H1 (cell line): ENCODE measurements around the gene PLPPR1. TPM values are rescaled to one million over a fixed set of nuclear protein-coding genes. Genes with fewer than 3 reads are reported as not detected.

Source experiments
- CTCF ChIA-PET: fragments of 300-600 bp; sonication (Branson Sonifier 250); formaldehyde crosslinking; loops from one replicate; lab custom pipeline; 2021; ENCODE audit not compliant: partially characterized antibody; lab: Charles Lee
- POLR2A ChIA-PET: fragments of 300-600 bp; sonication (Branson Sonifier 250); formaldehyde crosslinking; loops from one replicate; lab custom pipeline; 2021; ENCODE audit warnings: inconsistent platforms; ENCODE audit not compliant: partially characterized antibody; lab: Charles Lee
- DNase-seq, 2 experiments: peaks; one replicate each; pipeline versions ENCODE4 v3.0.0 to v3.0.0-alpha.2; 2010 to 2022; ENCODE audit warnings: low spot score in 2 of 2, low read depth in 1 of 2, mixed read lengths in 1 of 2
- FAIRE-seq: peaks from 2 replicates; lab custom pipeline; 2011; peaks lifted over from hg19 to GRCh38; lab: Jason Lieb, UNC
- H2AFZ ChIP-seq: 2 replicates; pipeline ENCODE4 v1.8.1; 2012; ENCODE audit warnings: low read length, inconsistent platforms
- H2AK5ac ChIP-seq: 2 replicates; pipeline ENCODE4 v1.6.1; 2013; ENCODE audit warnings: low read depth, low read length
- H2BK120ac ChIP-seq: replicated peaks from 2 replicates; pipeline ENCODE3; 2013; ENCODE audit warnings: low read depth, low read length, inconsistent platforms
- H2BK12ac ChIP-seq: 2 replicates; pipeline ENCODE4 v1.6.1; 2013; ENCODE audit warnings: low read depth, low read length
- H2BK15ac ChIP-seq: 2 replicates; pipeline ENCODE4 v1.6.1; 2013; ENCODE audit warnings: low read length
- H2BK20ac ChIP-seq: 2 replicates; pipeline ENCODE4 v1.6.1; 2013; ENCODE audit warnings: low read length
- H2BK5ac ChIP-seq: 2 replicates; pipeline ENCODE4 v1.6.1; 2013; ENCODE audit warnings: low read depth, low read length
- H3K14ac ChIP-seq: 2 replicates; pipeline ENCODE4 v1.6.1; 2013; ENCODE audit warnings: inconsistent platforms; ENCODE audit not compliant: insufficient read length
- H3K18ac ChIP-seq: 2 replicates; pipeline ENCODE4 v1.6.1; 2013; ENCODE audit warnings: low read length; ENCODE audit errors: extremely low read depth
- H3K23ac ChIP-seq: 2 replicates; pipeline ENCODE4 v1.6.1; 2013; ENCODE audit warnings: inconsistent platforms; ENCODE audit not compliant: insufficient read length
- H3K23me2 ChIP-seq: 2 replicates; pipeline ENCODE4 v1.6.1; 2013; ENCODE audit warnings: low read depth, low read length
- H3K27ac ChIP-seq: 2 replicates; pipeline ENCODE4 v1.6.1; 2011; ENCODE audit warnings: low read depth, low read length, inconsistent platforms
- H3K27me3 ChIP-seq, 4 experiments: replicated peaks in 1 of 4; 1 replicate in 1 of 4; 2 replicates in 3 of 4; pipeline versions ENCODE4 v1.6.1 to v1.8.1; 2011 to 2013; ENCODE audit warnings: low read length in 3 of 4, mild to moderate bottlenecking in 3 of 4, inconsistent platforms in 2 of 4, mixed read lengths in 2 of 4, moderate library complexity in 1 of 4; ENCODE audit not compliant: control insufficient read depth in 3 of 4, insufficient read depth in 3 of 4; ENCODE audit errors: extremely low read depth in 1 of 4
- H3K36me3 ChIP-seq, 4 experiments: 2 replicates each; pipeline versions ENCODE4 v1.6.1 to v1.8.1; 2011 to 2013; ENCODE audit warnings: mild to moderate bottlenecking in 4 of 4, low read length in 3 of 4, moderate library complexity in 2 of 4, control low read depth in 1 of 4, inconsistent platforms in 1 of 4; ENCODE audit not compliant: insufficient read depth in 4 of 4, control insufficient read depth in 2 of 4
- H3K4ac ChIP-seq: replicated peaks from 2 replicates; pipeline ENCODE3; 2013; ENCODE audit warnings: low read length, low read depth, mixed read lengths, inconsistent platforms; ENCODE audit not compliant: insufficient read length
- H3K4me1 ChIP-seq, 4 experiments: replicated peaks in 1 of 4; 1 replicate in 1 of 4; 2 replicates in 3 of 4; pipeline versions ENCODE4 v1.6.1 to v1.8.1; 2011 to 2013; ENCODE audit warnings: low read length in 3 of 4, inconsistent platforms in 2 of 4, mixed read lengths in 1 of 4; ENCODE audit not compliant: insufficient read depth in 4 of 4, control insufficient read depth in 3 of 4
- H3K4me2 ChIP-seq, 2 experiments: 2 replicates each; pipeline versions ENCODE4 v1.6.1 to v1.8.1; 2011 to 2013; ENCODE audit warnings: low read depth in 2 of 2, low read length in 2 of 2, control low read depth in 1 of 2, inconsistent platforms in 1 of 2, mild to moderate bottlenecking in 1 of 2; ENCODE audit not compliant: insufficient read depth in 1 of 2
- H3K4me3 ChIP-seq, 4 experiments: fragments of 200-600, 300-600 bp in 1 of 4; sonication (generic), shearing (Covaris generic), sonication (Bioruptor Twin) in 1 of 4; 2 replicates each; pipeline versions ENCODE4 v1.5.1 to v1.8.1; 2011 to 2016; ENCODE audit warnings: low read length in 4 of 4, low read depth in 3 of 4, control low read depth in 2 of 4, inconsistent platforms in 2 of 4, mild to moderate bottlenecking in 2 of 4, mixed read lengths in 1 of 4, moderate library complexity in 1 of 4; ENCODE audit not compliant: insufficient read depth in 2 of 4; ENCODE audit errors: extremely low read depth in 1 of 4
- H3K56ac ChIP-seq: replicated peaks from 2 replicates; pipeline ENCODE3; 2013; ENCODE audit warnings: low read depth, mild to moderate bottlenecking, mixed read lengths, low read length, inconsistent platforms; ENCODE audit not compliant: insufficient read length
- H3K79me1 ChIP-seq: 2 replicates; pipeline ENCODE4 v1.6.1; 2013; ENCODE audit warnings: low read depth, low read length, control low read depth
- H3K79me2 ChIP-seq, 2 experiments: 2 replicates each; pipeline versions ENCODE4 v1.6.1 to v1.8.1; 2012 to 2013; ENCODE audit warnings: low read length in 2 of 2, mild to moderate bottlenecking in 2 of 2, inconsistent platforms in 1 of 2; ENCODE audit not compliant: insufficient read depth in 2 of 2, control insufficient read depth in 1 of 2
- H3K9ac ChIP-seq, 4 experiments: replicated peaks in 1 of 4; 1 replicate in 1 of 4; 2 replicates in 3 of 4; pipeline versions ENCODE4 v1.6.1 to v1.8.1; 2011 to 2013; ENCODE audit warnings: low read depth in 3 of 4, low read length in 3 of 4, control low read depth in 2 of 4, mild to moderate bottlenecking in 2 of 4, moderate library complexity in 2 of 4, inconsistent platforms in 1 of 4; ENCODE audit errors: extremely low read depth in 1 of 4
- H3K9me3 ChIP-seq, 2 experiments: 2 replicates each; pipeline versions ENCODE4 v1.6.1 to v1.8.1; 2012 to 2013; ENCODE audit warnings: mild to moderate bottlenecking in 2 of 2, moderate library complexity in 2 of 2, control low read depth in 1 of 2, inconsistent platforms in 1 of 2, low read depth in 1 of 2, low read length in 1 of 2, mixed read lengths in 1 of 2; ENCODE audit not compliant: insufficient read depth in 2 of 2
- H4K20me1 ChIP-seq, 2 experiments: replicated peaks in 1 of 2; 2 replicates each; pipeline versions ENCODE3 to v1.8.1; 2011 to 2013; ENCODE audit warnings: inconsistent platforms in 2 of 2, low read length in 2 of 2, mild to moderate bottlenecking in 1 of 2; ENCODE audit not compliant: insufficient read depth in 2 of 2, control insufficient read depth in 1 of 2
- H4K5ac ChIP-seq: 2 replicates; pipeline ENCODE4 v1.6.1; 2013; ENCODE audit warnings: low read length, low read depth, mixed read lengths, inconsistent platforms; ENCODE audit not compliant: insufficient read length
- H4K8ac ChIP-seq: 2 replicates; pipeline ENCODE4 v1.8.0; 2013; ENCODE audit warnings: mild to moderate bottlenecking, moderate library complexity, low read length, inconsistent platforms; ENCODE audit not compliant: insufficient read depth; ENCODE audit errors: extremely low read depth
- H4K91ac ChIP-seq: replicated peaks from 2 replicates; pipeline ENCODE3; 2013; ENCODE audit warnings: low read length, mixed read lengths, inconsistent platforms; ENCODE audit not compliant: insufficient read length
- CBX8 ChIP-seq: fragments of 300-800, 300-1000 bp; sonication (generic); IDR thresholded peaks from 2 replicates; pipeline ENCODE4 v1.7.1; 2016; ENCODE audit warnings: low read depth, low read length, borderline replicate concordance
- CREB1 ChIP-seq: IDR thresholded peaks from 2 replicates; pipeline ENCODE4 v1.6.1; 2012; ENCODE audit warnings: inconsistent platforms
- E2F6 ChIP-seq: IDR thresholded peaks from 2 replicates; pipeline ENCODE4 v1.6.1; 2012; ENCODE audit warnings: inconsistent platforms
- EGR1 ChIP-seq: IDR thresholded peaks from 2 replicates; pipeline ENCODE4 v1.6.1; 2011; ENCODE audit warnings: low read depth, low read length, borderline replicate concordance
- GTF2F1 ChIP-seq: IDR thresholded peaks from 2 replicates; pipeline ENCODE4 v1.6.1; 2012; ENCODE audit warnings: low read depth, low read length, improper control_type of control experiment, borderline replicate concordance
- JUN ChIP-seq: IDR thresholded peaks from 2 replicates; pipeline ENCODE4 v1.6.1; 2011; ENCODE audit warnings: low read depth, mild to moderate bottlenecking, improper control_type of control experiment, low read length
- PHF8 ChIP-seq: fragments of 200-600 bp; sonication (generic); conservative IDR thresholded peaks from 2 replicates; pipeline ENCODE4 v1.7.1; 2012; ENCODE audit warnings: low read depth, mild to moderate bottlenecking, inconsistent platforms, low read length, moderate library complexity
- RBBP5 ChIP-seq: IDR thresholded peaks from 2 replicates; pipeline ENCODE4 v1.7.1; 2012; ENCODE audit warnings: low read depth, mild to moderate bottlenecking, inconsistent platforms, low read length, moderate library complexity, borderline replicate concordance
- RFX5 ChIP-seq: IDR thresholded peaks from 2 replicates; pipeline ENCODE4 v1.6.1; 2011; ENCODE audit warnings: low read depth, low read length, improper control_type of control experiment, borderline replicate concordance
- SAP30 ChIP-seq: fragments of 300-600 bp; sonication (generic); IDR thresholded peaks from 2 replicates; pipeline ENCODE4 v1.7.1; 2012; ENCODE audit warnings: low read length, moderate library complexity, mild to moderate bottlenecking, inconsistent platforms; ENCODE audit not compliant: insufficient read depth, insufficient replicate concordance
- SIRT6 ChIP-seq: IDR thresholded peaks from one replicate; pipeline ENCODE4 v1.7.1; 2012; ENCODE audit warnings: low read length, inconsistent platforms
- SP1 ChIP-seq: IDR thresholded peaks from 2 replicates; pipeline ENCODE4 v1.6.1; 2011; ENCODE audit warnings: low read depth, low read length
- SP4 ChIP-seq: IDR thresholded peaks from 2 replicates; pipeline ENCODE4 v1.6.1; 2012; ENCODE audit warnings: low read length, inconsistent platforms
- WGBS, 2 experiments: shearing (Covaris generic) in 1 of 2; methylation state at CpG; one replicate each; pipeline versions ENCODE4 v1.1.6 to v1.1.7; 2013 to 2015; ENCODE audit warnings: low lambda C conversion rate in 2 of 2, mixed read lengths in 2 of 2, inconsistent platforms in 1 of 2, low coverage in 1 of 2, missing lambda C conversion rate in 1 of 2; ENCODE audit not compliant: insufficient replicate concordance in 2 of 2, insufficient coverage in 1 of 2, insufficient read length in 1 of 2; ENCODE audit errors: extremely low coverage in 1 of 2, missing lambda C conversion rate in 1 of 2; 5-methylcytosine and 5-hydroxymethylcytosine counted together
- polyA plus RNA-seq, 7 experiments: library from polyadenylated mRNA; depleted of rRNA in 3 of 7; stranded (reverse) in 5 of 7; unstranded in 2 of 7; fragments of >200 nt in 5 of 7; fragments of 200-250 nt in 2 of 7; gene quantifications; 1 replicate in 5 of 7; 2 replicates in 1 of 7; 4 replicates in 1 of 7; pipeline versions ENCODE4 v1.2.1 to v1.2.3, GENCODE V29; 2011 to 2013; ENCODE audit warnings: missing spikeins in 2 of 7, mixed read lengths in 2 of 7
- total RNA-seq: library from RNA; stranded (reverse); fragmentation: NEBNext Ultra II Directional; extraction: Animal tissue kit (Norgen Biotek cat#: 25700); gene quantifications from 2 replicates; pipeline ENCODE4 v1.2.1, GENCODE V29; 2021

The PLPPR1 gene
- total and polyA plus RNA-seq, 2 of the 8 experiments (the other 6 are each of a cell fraction or from before 2014, with no cell fraction given): 1.4 to 1.8 TPM

- Histone ChIP-seq H2BK5ac (no peak overlapping the region), H3K9me3 (no peaks in the 10 kb centered on the region), H4K20me1 (no peaks in the 10 kb centered on the region), H2BK15ac (no peak overlapping the region), H3K79me1 (no peaks in the 10 kb centered on the region), H2BK20ac (no peak overlapping the region), H2AK5ac (no peak overlapping the region), H2BK120ac (no peak overlapping the region), H3K9ac (no peak overlapping the region), H3K79me2 (no peaks in the 10 kb centered on the region), H3K18ac (no peak overlapping the region), H3K4me3 (no peak overlapping the region), H3K56ac (no peak overlapping the region), H3K4ac (no peak overlapping the region), H3K23ac (no peak overlapping the region), H2AFZ (no peak overlapping the region), H3K14ac (no peak overlapping the region), H4K5ac (no peak overlapping the region), H2BK12ac (no peak overlapping the region), H4K8ac (no peak overlapping the region), H4K91ac (no peak overlapping the region), H3K27me3 (peaks cover 0 to 1% (median 0%) of the 10 kb centered on the region in 4 experiments; a peak in 1 of 7 replicates), H3K23me2 (no peaks in the 10 kb centered on the region), H3K36me3 (no peaks in the 10 kb centered on the region), H3K4me2 (no peak overlapping the region), H3K27ac (no peak overlapping the region), H3K4me1 (no peaks in the 10 kb centered on the region)
- WGBS, 2 experiments: 76% methylated on average over 1 of the region's 1 CpG; no CpG with 5 or more reads in 1 of the 2 experiments
- ChIA-PET CTCF (interaction anchor here (1.4 kb wide), 1 partner anchor 321 kb away, joined by 3 read pairs; no protein-coding TSS in a partner anchor), POLR2A (no interaction called here)
- FAIRE-seq (no peak), DNase-seq (no peak)
- TF ChIP-seq CREB1 (no peak), E2F6 (no peak), CBX8 (no peak), RFX5 (no peak), GTF2F1 (no peak), JUN (no peak), SAP30 (no peak), SP4 (no peak), SIRT6 (no peak), PHF8 (no peak), EGR1 (no peak), RBBP5 (no peak), SP1 (no peak)
Measured at GRCh38 chr9:100990605-100991381, 37.7 kb upstream of the PLPPR1 start.
